Sigmoid colon (tissue), 7 donors: ENCODE measurements around the gene FN1. TPM values are rescaled to one million over a fixed set of nuclear protein-coding genes. Genes with fewer than 3 reads are reported as not detected.
"Not testable (repeated sequence)": the region's sequence is repeated elsewhere in the genome, so short reads cannot be mapped to it uniquely, and the experiment has no call there.

Source experiments
- DNase-seq: peaks from one replicate; pipeline ENCODE4 v3.0.0-alpha.2; 2019
- H3K27ac ChIP-seq, 4 donors: fragments of 200-600 bp; sonication (generic); one replicate each; pipeline ENCODE4 v1.5.1; 2016 to 2019; ENCODE audit warnings: mild to moderate bottlenecking in 1 of 4
- H3K27me3 ChIP-seq, 3 donors: fragments of 200-600 bp; sonication (generic); one replicate each; pipeline ENCODE4 v1.5.1; 2019; ENCODE audit warnings: mild to moderate bottlenecking in 1 of 3
- H3K36me3 ChIP-seq, 4 donors: fragments of 200-600 bp; sonication (generic); one replicate each; pipeline ENCODE4 v1.5.1; 2016 to 2019
- H3K4me1 ChIP-seq, 4 donors: fragments of 200-600 bp; sonication (generic); one replicate each; pipeline ENCODE4 v1.5.1; 2017 to 2019
- H3K4me3 ChIP-seq, 4 donors: fragments of 200-600 bp; sonication (generic); one replicate each; pipeline ENCODE4 v1.5.1; 2017 to 2019; ENCODE audit warnings: mild to moderate bottlenecking in 2 of 4, moderate library complexity in 1 of 4
- H3K9me3 ChIP-seq, 4 donors: fragments of 200-600 bp in 3 of 4; sonication (generic) in 3 of 4; one replicate each; pipeline versions ENCODE4 v1.5.1 to v1.6.1; 2013 to 2019
- CTCF ChIP-seq, 4 experiments: fragments of 450-650 bp in 3 of 4; fragments of 200-600 bp in 1 of 4; IDR thresholded peaks; one replicate each; pipeline ENCODE4 v1.5.1; 2016 to 2019; ENCODE audit warnings: antibody characterized with exemption in 4 of 4, mild to moderate bottlenecking in 3 of 4, moderate library complexity in 2 of 4
- EP300 ChIP-seq, 4 donors: sonication (generic); formaldehyde crosslinking; IDR thresholded peaks; one replicate each; pipeline ENCODE4 v1.6.1; 2017; ENCODE audit warnings: antibody characterized with exemption in 4 of 4
- POLR2A ChIP-seq, 2 donors: fragments of 450-650 bp; IDR thresholded peaks; one replicate each; pipeline ENCODE4 v1.6.1; 2016; ENCODE audit warnings: antibody characterized with exemption in 2 of 2, mild to moderate bottlenecking in 2 of 2, moderate library complexity in 2 of 2
- POLR2AphosphoS5 ChIP-seq, 4 donors: sonication (generic); formaldehyde crosslinking; IDR thresholded peaks; one replicate each; pipeline ENCODE4 v1.6.1; 2017; ENCODE audit warnings: antibody characterized with exemption in 4 of 4
- WGBS, 2 donors: extraction: QIAGEN DNeasy Blood & Tissue Kit; methylation state at CpG; one replicate each; pipeline ENCODE4 v1.1.7; 2013; 5-methylcytosine and 5-hydroxymethylcytosine counted together
- intact Hi-C: fragments of 100-400 bp; cut with DNase I; formaldehyde crosslinking; loops from one replicate; pipeline ENCODE4 v1.15.1; 2023
- polyA plus RNA-seq, 3 donors: library from polyadenylated mRNA; stranded (reverse); fragments of 200-250 nt; gene quantifications; one replicate each; pipeline ENCODE4 v1.2.3, GENCODE V29; 2013
- total RNA-seq, 4 donors: library from RNA; depleted of rRNA; stranded (reverse); fragments of >200 nt; gene quantifications; one replicate each; pipeline ENCODE4 v1.1.0, GENCODE V29; 2016
- donor health status: healthy with polysubstance abuse.
- donor health status: Bipolar disorder and iron deficiency.
- donor health status: healthy.

The FN1 gene
- total and polyA plus RNA-seq, 7 donors: 13.6 to 3,059 (median 671) TPM

- Histone ChIP-seq H3K36me3 (peaks cover 0 to 21% (median 0%) of the 10 kb centered on the region in 4 donors), H3K4me3 (no peak overlapping the region), H3K9me3 (no peaks in the 10 kb centered on the region), H3K27me3 (no peaks in the 10 kb centered on the region), H3K4me1 (peaks cover 0 to 20% (median 13%) of the 10 kb centered on the region in 4 donors), H3K27ac (peak overlapping the region in 2 of 4 donors; percentile 87 to 91)
- 46 to 78% methylated on average over 4 of the region's 4 CpGs for WGBS, 2 donors
- no peak for DNase-seq
- intact Hi-C loops: loop anchor here (10.0 kb wide), 1 partner anchor 622 kb away; no protein-coding TSS in a partner anchor
- no peak for TF ChIP-seq POLR2AphosphoS5 (IDR thresholded peaks at IDR 0.05)
Measured at GRCh38 chr2:215313255-215313613, 122.6 kb downstream of the FN1 start.

DNA sequence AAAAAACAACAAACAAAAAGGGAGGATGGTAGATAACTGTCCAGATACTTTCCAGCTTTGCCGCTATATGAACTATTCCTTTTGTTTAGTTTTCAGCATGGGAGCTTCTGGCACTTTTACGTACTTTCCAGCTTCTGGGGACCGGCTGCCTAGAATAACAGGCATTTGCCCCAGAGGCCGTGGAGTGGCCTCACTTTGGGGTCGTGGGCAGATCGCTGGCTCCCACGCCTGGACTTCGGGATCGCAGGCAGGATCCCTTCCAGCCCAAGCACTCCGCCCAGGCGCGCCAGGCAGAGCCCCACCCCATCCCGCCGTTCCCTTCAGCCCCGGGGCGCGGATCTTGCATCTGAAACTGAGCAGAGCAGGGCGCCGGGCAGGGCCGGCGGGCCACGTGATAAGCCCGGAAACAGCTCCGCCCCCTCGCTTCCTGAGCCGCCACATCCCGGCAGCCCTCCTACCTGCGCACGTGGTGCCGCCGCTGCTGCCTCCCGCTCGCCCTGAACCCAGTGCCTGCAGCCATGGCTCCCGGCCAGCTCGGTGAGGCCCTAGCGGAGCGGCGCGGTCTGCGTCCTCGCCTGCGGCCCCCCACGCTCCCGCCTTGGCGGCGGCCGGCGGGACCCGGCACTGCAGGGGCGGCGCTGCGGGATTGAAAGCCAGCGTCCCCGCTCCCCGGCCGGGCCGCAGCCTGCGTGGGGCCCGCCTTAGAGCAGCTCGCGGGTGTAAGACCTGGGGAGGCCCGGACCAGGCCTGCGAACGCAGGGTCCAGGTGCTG lies 124.1 kb downstream of the FN1 start, which contains the start of gene ATIC:
Gene ATIC (plus strand): TSS at position 435 of the 772 bp plus-strand sequence. CDS start 84 bp downstream, at position 519.
- Histone ChIP-seq H3K4me3 (peak within 1 kb of the TSS; percentile 65 to 86 (median 69)), H3K9me3 (no peaks in the 10 kb centered on the region), H3K27me3 (no peaks in the 10 kb centered on the region), H3K36me3 (peaks cover 0 to 16% (median 0%) of the 10 kb centered on the region in 4 donors), H3K4me1 (peaks cover 0 to 20% (median 13%) of the 10 kb centered on the region in 4 donors), H3K27ac (peak within 1 kb of the TSS; percentile 81 to 91 (median 86))
- 1% methylated on average over 64 of the region's 64 CpGs for WGBS, 2 donors
- peak; percentile 97 for DNase-seq
- intact Hi-C loops: loop anchor here (10.0 kb wide), 1 partner anchor 623 kb away; no protein-coding TSS in a partner anchor
- TF ChIP-seq EP300 (IDR thresholded peaks at IDR 0.05): peak in 1 of 4 donors; percentile 45
- no peak for TF ChIP-seq POLR2A (IDR thresholded peaks at IDR 0.05)
- no peak for TF ChIP-seq CTCF (IDR thresholded peaks at IDR 0.05)
- TF ChIP-seq POLR2AphosphoS5 (IDR thresholded peaks at IDR 0.05): peak; percentile 54 to 86 (median 72)

GRCh38 chr2:215311259-215311624 lies 124.6 kb downstream of the FN1 start:
- not testable (repeated sequence) for H3K27me3 ChIP-seq, DNase-seq, H3K9me3 ChIP-seq
- 29 to 54% methylated on average over 13 of the region's 13 CpGs for WGBS, 2 donors
- H3K4me3 ChIP-seq: peak overlapping the region; percentile 65 to 86 (median 69)
- peaks cover 0 to 20% (median 13%) of the 10 kb centered on the region in 4 donors for H3K4me1 ChIP-seq
- peak overlapping the region; percentile 81 to 91 (median 86) for H3K27ac ChIP-seq
- intact Hi-C loops: loop anchor here (10.0 kb wide), 1 partner anchor 624 kb away; no protein-coding TSS in a partner anchor
- H3K36me3 ChIP-seq: peaks cover 0 to 16% (median 0%) of the 10 kb centered on the region in 4 donors

Other genes with a start within 250 kb of the FN1 start
- gene ATIC, start 124.0 kb downstream of the FN1 start, total RNA-seq: 10 to 100 TPM; 27.0 to 42.6 (median 36.7) TPM
- gene ATIC, start 124.0 kb downstream of the FN1 start, polyA plus RNA-seq: 100 to 1,000 TPM in 1 of 3 donors, 10 to 100 TPM in 2; 54.8 to 116 (median 67.3) TPM